ENCODE results near the gene KCNH1.

- no peak for TF ChIP-seq CTCF (IDR thresholded peaks at IDR 0.05; ENCODE audit: low read depth, low read length, missing input control)
- no peak for TF ChIP-seq YY1 (IDR thresholded peaks at IDR 0.05)
- TF ChIP-seq GABPA (IDR thresholded peaks at IDR 0.05 in 1 of 2, conservative IDR thresholded peaks at IDR 0.05 in 1 of 2): no peak
- no peak for TF ChIP-seq RAD21 (IDR thresholded peaks at IDR 0.05)
- TF ChIP-seq, protein P1, sequence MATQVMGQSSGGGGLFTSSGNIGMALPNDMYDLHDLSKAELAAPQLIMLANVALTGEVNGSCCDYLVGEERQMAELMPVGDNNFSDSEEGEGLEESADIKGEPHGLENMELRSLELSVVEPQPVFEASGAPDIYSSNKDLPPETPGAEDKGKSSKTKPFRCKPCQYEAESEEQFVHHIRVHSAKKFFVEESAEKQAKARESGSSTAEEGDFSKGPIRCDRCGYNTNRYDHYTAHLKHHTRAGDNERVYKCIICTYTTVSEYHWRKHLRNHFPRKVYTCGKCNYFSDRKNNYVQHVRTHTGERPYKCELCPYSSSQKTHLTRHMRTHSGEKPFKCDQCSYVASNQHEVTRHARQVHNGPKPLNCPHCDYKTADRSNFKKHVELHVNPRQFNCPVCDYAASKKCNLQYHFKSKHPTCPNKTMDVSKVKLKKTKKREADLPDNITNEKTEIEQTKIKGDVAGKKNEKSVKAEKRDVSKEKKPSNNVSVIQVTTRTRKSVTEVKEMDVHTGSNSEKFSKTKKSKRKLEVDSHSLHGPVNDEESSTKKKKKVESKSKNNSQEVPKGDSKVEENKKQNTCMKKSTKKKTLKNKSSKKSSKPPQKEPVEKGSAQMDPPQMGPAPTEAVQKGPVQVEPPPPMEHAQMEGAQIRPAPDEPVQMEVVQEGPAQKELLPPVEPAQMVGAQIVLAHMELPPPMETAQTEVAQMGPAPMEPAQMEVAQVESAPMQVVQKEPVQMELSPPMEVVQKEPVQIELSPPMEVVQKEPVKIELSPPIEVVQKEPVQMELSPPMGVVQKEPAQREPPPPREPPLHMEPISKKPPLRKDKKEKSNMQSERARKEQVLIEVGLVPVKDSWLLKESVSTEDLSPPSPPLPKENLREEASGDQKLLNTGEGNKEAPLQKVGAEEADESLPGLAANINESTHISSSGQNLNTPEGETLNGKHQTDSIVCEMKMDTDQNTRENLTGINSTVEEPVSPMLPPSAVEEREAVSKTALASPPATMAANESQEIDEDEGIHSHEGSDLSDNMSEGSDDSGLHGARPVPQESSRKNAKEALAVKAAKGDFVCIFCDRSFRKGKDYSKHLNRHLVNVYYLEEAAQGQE (IDR thresholded peaks at IDR 0.05): no peak
- TF ChIP-seq, protein P2, sequence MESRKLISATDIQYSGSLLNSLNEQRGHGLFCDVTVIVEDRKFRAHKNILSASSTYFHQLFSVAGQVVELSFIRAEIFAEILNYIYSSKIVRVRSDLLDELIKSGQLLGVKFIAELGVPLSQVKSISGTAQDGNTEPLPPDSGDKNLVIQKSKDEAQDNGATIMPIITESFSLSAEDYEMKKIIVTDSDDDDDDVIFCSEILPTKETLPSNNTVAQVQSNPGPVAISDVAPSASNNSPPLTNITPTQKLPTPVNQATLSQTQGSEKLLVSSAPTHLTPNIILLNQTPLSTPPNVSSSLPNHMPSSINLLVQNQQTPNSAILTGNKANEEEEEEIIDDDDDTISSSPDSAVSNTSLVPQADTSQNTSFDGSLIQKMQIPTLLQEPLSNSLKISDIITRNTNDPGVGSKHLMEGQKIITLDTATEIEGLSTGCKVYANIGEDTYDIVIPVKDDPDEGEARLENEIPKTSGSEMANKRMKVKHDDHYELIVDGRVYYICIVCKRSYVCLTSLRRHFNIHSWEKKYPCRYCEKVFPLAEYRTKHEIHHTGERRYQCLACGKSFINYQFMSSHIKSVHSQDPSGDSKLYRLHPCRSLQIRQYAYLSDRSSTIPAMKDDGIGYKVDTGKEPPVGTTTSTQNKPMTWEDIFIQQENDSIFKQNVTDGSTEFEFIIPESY (IDR thresholded peaks at IDR 0.05): no peak
- no peak for TF ChIP-seq RXRA (IDR thresholded peaks at IDR 0.05)
- TF ChIP-seq, protein P3, sequence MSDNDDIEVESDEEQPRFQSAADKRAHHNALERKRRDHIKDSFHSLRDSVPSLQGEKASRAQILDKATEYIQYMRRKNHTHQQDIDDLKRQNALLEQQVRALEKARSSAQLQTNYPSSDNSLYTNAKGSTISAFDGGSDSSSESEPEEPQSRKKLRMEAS (IDR thresholded peaks at IDR 0.05): no peak
- no peak for TF ChIP-seq JUND (IDR thresholded peaks at IDR 0.05)
Observed at GRCh38 chr1:210905365-210905904, 228.5 kb downstream of the KCNH1 start.
